ENCODE data around the gene MSH6. TPM values are rescaled to one million over a fixed set of nuclear protein-coding genes. Genes with fewer than 3 reads are reported as not detected.

MSH6 gene
- total and polyA plus RNA-seq, 2 of the 8 experiments (the other 6 are each of a cell fraction or from before 2014, with no cell fraction given), result 45.8 to 301 TPM

GRCh38 chr2:47838249-47838648, 55.3 kb downstream of the MSH6 start:
- POLR2A ChIA-PET (ENCODE audit: partially characterized antibody), result interaction anchor here (1.3 kb wide), 1 partner anchor 16 kb away, joined by 3 read pairs; no protein-coding TSS in a partner anchor
- Histone ChIP-seq H3K56ac (replicated peaks; ENCODE audit: insufficient read length, low read depth, low read length) (no peak overlapping the region), H3K9ac (replicated peaks in 1 of 4; ENCODE audit: extremely low read depth in 1 of 4, low read depth in 3 of 4, low read length in 3 of 4) (no peak overlapping the region), H3K79me1 (ENCODE audit: low read depth, low read length) (peaks cover 2% of the 10 kb centered on the region; the same call in 1 of the 2 replicates), H2BK20ac (ENCODE audit: low read length) (no peak overlapping the region), H3K18ac (ENCODE audit: extremely low read depth, low read length) (no peak overlapping the region), H3K9me3 (ENCODE audit: insufficient read depth in 2 of 2, low read depth in 1 of 2, low read length in 1 of 2) (no peaks in the 10 kb centered on the region), H3K23ac (ENCODE audit: insufficient read length) (no peak overlapping the region), H3K36me3 (ENCODE audit: control insufficient read depth in 2 of 4, insufficient read depth in 4 of 4, low read length in 3 of 4) (peaks cover 3 to 58% (median 22%) of the 10 kb centered on the region in 4 experiments), H3K23me2 (ENCODE audit: low read depth, low read length) (no peaks in the 10 kb centered on the region), H2BK15ac (ENCODE audit: low read length) (no peak overlapping the region), H3K4ac (replicated peaks; ENCODE audit: insufficient read length, low read depth, low read length) (no peak overlapping the region), H4K5ac (ENCODE audit: insufficient read length, low read depth, low read length) (no peak overlapping the region), H3K4me1 (replicated peaks in 1 of 4; ENCODE audit: control insufficient read depth in 3 of 4, insufficient read depth in 4 of 4, low read length in 3 of 4) (no peaks in the 10 kb centered on the region), H3K27me3 (replicated peaks in 1 of 4; ENCODE audit: control insufficient read depth in 3 of 4, extremely low read depth in 1 of 4, insufficient read depth in 3 of 4, low read length in 3 of 4) (no peaks in the 10 kb centered on the region), H3K79me2 (ENCODE audit: control insufficient read depth in 1 of 2, insufficient read depth in 2 of 2, low read length in 2 of 2) (peaks cover 0 to 23% of the 10 kb centered on the region in 2 experiments; a peak in 2 of 4 replicates), H2BK12ac (ENCODE audit: low read depth, low read length) (no peak overlapping the region), H4K20me1 (replicated peaks in 1 of 2; ENCODE audit: control insufficient read depth in 1 of 2, insufficient read depth in 2 of 2, low read length in 2 of 2) (peaks cover 0 to 4% of the 10 kb centered on the region in 2 experiments), H3K14ac (ENCODE audit: insufficient read length) (no peak overlapping the region), H3K4me2 (ENCODE audit: insufficient read depth in 1 of 2, low read depth in 2 of 2, low read length in 2 of 2) (no peak overlapping the region), H4K91ac (replicated peaks; ENCODE audit: insufficient read length, low read length) (no peak overlapping the region), H3K4me3 (ENCODE audit: extremely low read depth in 1 of 4, insufficient read depth in 2 of 4, low read depth in 3 of 4, low read length in 4 of 4) (no peak overlapping the region), H4K8ac (ENCODE audit: extremely low read depth, insufficient read depth, low read length) (no peak overlapping the region), H2BK120ac (replicated peaks; ENCODE audit: low read depth, low read length) (no peak overlapping the region), H2AK5ac (ENCODE audit: low read depth, low read length) (no peak overlapping the region), H2AFZ (ENCODE audit: low read length) (no peak overlapping the region), H3K27ac (ENCODE audit: low read depth, low read length) (no peak overlapping the region), H2BK5ac (ENCODE audit: low read depth, low read length) (no peak overlapping the region)
- DNase-seq (ENCODE audit: low read depth in 1 of 2, low spot score in 2 of 2), result no peak
- 86% methylated on average over 1 of the region's 1 CpG; no CpG with 5 or more reads in 1 of the 2 experiments for WGBS, 2 experiments (ENCODE audit: extremely low coverage in 1 of 2, insufficient coverage in 1 of 2, insufficient read length in 1 of 2, insufficient replicate concordance in 2 of 2, low coverage in 1 of 2, low lambda C conversion rate in 2 of 2, missing lambda C conversion rate in 1 of 2)
- FAIRE-seq, result no peak
- CTCF ChIA-PET (ENCODE audit: partially characterized antibody), result interaction anchor here (0.6 to 1.0 kb wide), 3 partner anchors 20 to 57 kb away, joined by 3 to 4 read pairs (median 4); no protein-coding TSS in a partner anchor
- TF ChIP-seq RAD21 (IDR thresholded peaks at IDR 0.05 in 1 of 2, conservative IDR thresholded peaks at IDR 0.05 in 1 of 2; ENCODE audit: low read depth in 2 of 2, low read length in 2 of 2) (no peak), CHD1 (IDR thresholded peaks at IDR 0.05; ENCODE audit: low read depth, low read length) (no peak), HDAC6 (IDR thresholded peaks at IDR 0.05; ENCODE audit: low read depth, low read length) (no peak), GTF2F1 (IDR thresholded peaks at IDR 0.05; ENCODE audit: borderline replicate concordance, low read depth, low read length) (no peak), BACH1 (IDR thresholded peaks at IDR 0.05; ENCODE audit: low read length) (no peak), CTBP2 (IDR thresholded peaks at IDR 0.05; ENCODE audit: borderline replicate concordance, insufficient read depth, insufficient read length, low read length) (no peak), SP1 (IDR thresholded peaks at IDR 0.05; ENCODE audit: low read depth, low read length) (no peak), SIRT6 (IDR thresholded peaks at IDR 0.05; ENCODE audit: low read length) (no peak), SRF (IDR thresholded peaks at IDR 0.05; ENCODE audit: low read depth, low read length) (no peak), NRF1 (IDR thresholded peaks at IDR 0.05; ENCODE audit: low read depth, low read length) (no peak), POLR2AphosphoS5 (IDR thresholded peaks at IDR 0.05; ENCODE audit: low read depth, low read length) (no peak), KDM5A (IDR thresholded peaks at IDR 0.05; ENCODE audit: low read length) (no peak), TAF7 (optimal IDR thresholded peaks at IDR 0.05; ENCODE audit: borderline replicate concordance, low read depth, low read length) (no peak), CHD2 (IDR thresholded peaks at IDR 0.05; ENCODE audit: low read length) (no peak), CBX8 (IDR thresholded peaks at IDR 0.05; ENCODE audit: borderline replicate concordance, low read depth, low read length) (no peak)

Measured in H1 (cell line).